Astrocyte of the spinal cord (primary cell): ENCODE results near the gene CCER1.

ENCODE experiments used
- DNase-seq: peaks from one replicate; pipeline ENCODE4 v3.0.0; 2011; ENCODE audit warnings: low read depth, low spot score
- H3K4me3 ChIP-seq: 2 replicates; pipeline ENCODE4 v1.5.1; 2011; ENCODE audit warnings: low read depth, mild to moderate bottlenecking, low read length, moderate library complexity
- in situ Hi-C: cut with HindIII; loops from 2 replicates; pipeline ENCODE4 v1.10.0; 2017; ENCODE audit warnings: low sequenced_read_pairs
- TF ChIP-seq, protein P1 (sequence below): IDR thresholded peaks from 2 replicates; pipeline ENCODE4 v1.5.1; 2012; ENCODE audit warnings: low read depth, mild to moderate bottlenecking, low read length, inconsistent platforms

CCER1 gene

DNA sequence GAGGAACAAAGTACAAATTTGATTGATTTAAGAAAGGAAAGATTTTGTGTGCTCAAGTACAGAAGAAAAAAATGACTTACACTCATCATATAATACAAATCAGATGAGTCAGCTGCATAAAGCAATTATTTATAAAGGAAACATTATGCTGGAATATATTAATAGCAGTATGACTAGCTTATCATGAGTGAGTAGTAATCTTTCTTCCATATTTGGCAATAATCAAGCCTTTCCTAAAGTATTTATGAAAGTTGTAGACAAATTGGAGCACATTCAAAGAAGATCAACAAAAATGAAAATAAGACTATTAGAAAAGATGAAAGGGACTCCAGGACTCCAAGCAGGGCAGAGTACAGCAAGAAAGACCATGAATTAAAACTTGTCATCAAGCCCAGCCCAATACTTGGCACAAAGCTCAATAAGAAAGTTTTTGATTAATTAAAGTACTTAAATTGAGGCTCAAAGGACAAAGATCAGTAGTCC lies 32.8 kb downstream of the CCER1 start:
- DNase-seq, result peak; percentile 36
- in situ Hi-C loops, result no loop called here
- no peak overlapping the region for H3K4me3 ChIP-seq
- TF ChIP-seq, protein P1, sequence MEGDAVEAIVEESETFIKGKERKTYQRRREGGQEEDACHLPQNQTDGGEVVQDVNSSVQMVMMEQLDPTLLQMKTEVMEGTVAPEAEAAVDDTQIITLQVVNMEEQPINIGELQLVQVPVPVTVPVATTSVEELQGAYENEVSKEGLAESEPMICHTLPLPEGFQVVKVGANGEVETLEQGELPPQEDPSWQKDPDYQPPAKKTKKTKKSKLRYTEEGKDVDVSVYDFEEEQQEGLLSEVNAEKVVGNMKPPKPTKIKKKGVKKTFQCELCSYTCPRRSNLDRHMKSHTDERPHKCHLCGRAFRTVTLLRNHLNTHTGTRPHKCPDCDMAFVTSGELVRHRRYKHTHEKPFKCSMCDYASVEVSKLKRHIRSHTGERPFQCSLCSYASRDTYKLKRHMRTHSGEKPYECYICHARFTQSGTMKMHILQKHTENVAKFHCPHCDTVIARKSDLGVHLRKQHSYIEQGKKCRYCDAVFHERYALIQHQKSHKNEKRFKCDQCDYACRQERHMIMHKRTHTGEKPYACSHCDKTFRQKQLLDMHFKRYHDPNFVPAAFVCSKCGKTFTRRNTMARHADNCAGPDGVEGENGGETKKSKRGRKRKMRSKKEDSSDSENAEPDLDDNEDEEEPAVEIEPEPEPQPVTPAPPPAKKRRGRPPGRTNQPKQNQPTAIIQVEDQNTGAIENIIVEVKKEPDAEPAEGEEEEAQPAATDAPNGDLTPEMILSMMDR, result no peak

DNA sequence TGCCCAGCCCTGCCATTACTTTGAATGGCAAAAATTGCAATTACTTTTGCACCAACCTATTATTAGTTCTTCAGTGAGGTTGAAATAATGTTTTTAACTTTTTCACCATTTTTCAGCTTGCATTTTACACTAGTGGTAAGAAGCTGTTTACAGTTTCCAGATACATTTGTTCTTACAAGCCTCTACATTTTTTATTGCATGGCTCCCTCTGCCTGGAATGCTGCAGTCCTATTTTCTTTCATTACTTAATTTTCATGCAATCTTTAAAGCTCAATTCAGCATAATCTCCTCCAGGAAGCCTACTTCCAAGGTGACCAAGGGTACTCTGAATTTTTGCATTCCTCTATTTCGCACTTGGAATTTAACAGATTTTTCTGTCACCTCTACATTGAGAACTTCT lies 33.4 kb downstream of the CCER1 start:
- in situ Hi-C loops, result no loop called here
- DNase-seq, result no peak
- TF ChIP-seq, protein P1, result no peak
- no peak overlapping the region for H3K4me3 ChIP-seq

DNA sequence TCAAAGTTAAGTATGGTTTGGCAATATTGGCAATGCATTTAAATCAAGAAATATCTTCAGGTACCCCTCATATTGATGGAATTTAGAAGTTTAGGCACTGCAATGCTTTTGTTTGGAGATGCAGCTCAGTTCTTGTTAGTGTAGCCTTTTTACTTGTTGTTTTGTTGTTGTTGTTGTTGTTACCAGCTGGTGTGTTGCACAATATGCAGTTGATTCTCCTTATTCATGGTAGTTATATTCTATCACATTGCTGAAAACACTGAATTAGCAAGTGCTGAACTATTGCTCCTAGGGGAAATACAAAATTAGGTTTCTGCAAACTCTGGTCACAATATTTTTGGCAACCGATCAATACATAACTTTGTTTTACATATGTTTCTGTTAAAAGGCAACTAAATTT lies 34.8 kb downstream of the CCER1 start:
- in situ Hi-C loops, result no loop called here
- no peak for DNase-seq
- H3K4me3 ChIP-seq, result no peak overlapping the region
- TF ChIP-seq, protein P1, result no peak

DNA sequence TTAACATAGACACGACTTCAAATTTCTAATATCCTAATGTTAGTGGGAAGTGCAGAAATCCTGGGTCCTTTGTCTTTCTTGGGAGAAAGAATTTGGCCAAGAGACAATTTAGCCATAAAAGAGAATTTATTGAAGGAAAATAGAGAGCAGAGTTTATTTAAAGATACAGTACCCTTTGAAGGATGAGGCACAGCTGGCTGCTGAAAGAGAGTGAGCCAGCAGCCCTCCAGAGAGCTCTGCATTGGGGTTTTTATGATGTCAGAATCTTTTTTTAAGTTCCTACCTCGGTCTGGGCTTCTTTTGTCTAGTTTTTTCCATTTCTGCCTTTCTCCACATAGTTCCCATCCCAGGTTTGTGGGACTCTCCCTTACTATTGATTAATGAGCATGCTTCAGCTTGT lies 37.5 kb downstream of the CCER1 start:
- DNase-seq, result no peak
- in situ Hi-C loops, result no loop called here
- TF ChIP-seq, protein P1, result no peak
- no peak overlapping the region for H3K4me3 ChIP-seq

DNA sequence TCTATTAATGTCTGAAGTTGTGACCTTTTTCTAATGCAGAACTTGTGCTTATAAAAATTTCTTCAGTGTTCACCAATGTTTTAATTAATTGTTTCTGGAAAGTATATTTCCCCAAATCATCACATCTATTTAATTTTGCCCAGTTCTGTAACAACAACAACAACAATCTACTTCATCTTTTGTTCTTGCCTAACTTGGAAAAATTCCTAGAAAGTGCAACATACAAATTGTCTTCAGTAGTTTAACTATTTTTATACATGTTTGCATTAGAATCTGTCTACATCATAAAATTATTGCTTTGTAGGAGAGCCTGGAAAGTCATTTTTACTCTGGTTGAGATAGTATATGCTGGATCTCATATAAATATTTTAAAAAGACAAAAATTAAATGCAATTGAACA lies 38.5 kb downstream of the CCER1 start:
- no peak overlapping the region for H3K4me3 ChIP-seq
- no peak for DNase-seq
- in situ Hi-C loops, result no loop called here
- TF ChIP-seq, protein P1, result no peak

DNA sequence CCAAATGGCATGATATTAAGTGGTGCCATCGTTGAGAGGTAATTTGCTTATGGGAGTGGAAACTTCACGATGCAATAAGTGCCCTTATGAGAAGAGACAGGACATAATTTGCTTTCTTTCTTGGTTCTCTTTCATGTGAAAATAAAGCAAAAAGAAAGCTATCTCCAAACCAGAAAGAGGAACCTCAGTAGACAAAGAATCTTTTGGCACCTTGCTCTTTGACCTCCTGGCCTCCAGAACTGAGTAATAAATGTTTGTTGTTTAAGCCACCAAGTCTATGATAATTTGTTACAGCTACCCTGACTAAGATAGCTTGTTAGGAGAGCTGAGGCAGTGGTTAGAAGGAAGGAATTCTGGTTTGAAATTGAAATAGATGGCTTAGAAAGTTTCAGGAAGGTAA lies 39.6 kb downstream of the CCER1 start:
- DNase-seq, result no peak
- TF ChIP-seq, protein P1, result no peak
- in situ Hi-C loops, result no loop called here
- no peak overlapping the region for H3K4me3 ChIP-seq

DNA sequence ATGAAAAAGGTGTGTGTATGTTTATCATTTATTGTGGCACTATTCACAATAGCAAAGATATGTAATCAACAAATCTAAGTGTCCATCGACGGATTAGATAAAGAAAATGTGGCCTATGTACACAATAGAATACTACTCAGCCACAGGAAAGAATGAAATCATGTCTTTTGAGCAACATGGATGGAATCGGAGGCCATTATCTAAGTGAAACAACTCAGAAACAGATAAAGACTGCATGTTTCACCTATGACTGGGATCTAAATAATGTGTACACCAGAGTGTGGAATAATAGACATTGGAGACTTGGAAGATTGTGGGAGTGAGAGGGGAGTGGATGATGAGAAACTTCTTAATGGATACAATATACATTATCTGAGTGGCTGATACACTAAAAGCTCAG lies 44.0 kb downstream of the CCER1 start:
- no peak overlapping the region for H3K4me3 ChIP-seq
- DNase-seq, result no peak
- in situ Hi-C loops, result no loop called here
- TF ChIP-seq, protein P1, result no peak
